Suprapubic skin (tissue), 4 donors: Measurements from ENCODE around the gene DCAF15.

Experiments used
- EP300 ChIP-seq: sonication (generic); formaldehyde crosslinking; IDR thresholded peaks from one replicate; pipeline ENCODE4 v1.6.1; 2017; ENCODE audit warnings: antibody characterized with exemption
- POLR2AphosphoS5 ChIP-seq, 3 donors: sonication (generic); formaldehyde crosslinking; IDR thresholded peaks; one replicate each; pipeline ENCODE4 v1.6.1; 2017; ENCODE audit warnings: antibody characterized with exemption in 3 of 3
- TF ChIP-seq, protein P1 (sequence below), 2 donors: fragments of 200-600 bp in 1 of 2; fragments of 450-650 bp in 1 of 2; sonication (generic) in 1 of 2; IDR thresholded peaks; one replicate each; pipeline ENCODE4 v1.5.1; 2016 to 2019; ENCODE audit warnings: antibody characterized with exemption in 2 of 2, mild to moderate bottlenecking in 1 of 2, moderate library complexity in 1 of 2

DNA sequence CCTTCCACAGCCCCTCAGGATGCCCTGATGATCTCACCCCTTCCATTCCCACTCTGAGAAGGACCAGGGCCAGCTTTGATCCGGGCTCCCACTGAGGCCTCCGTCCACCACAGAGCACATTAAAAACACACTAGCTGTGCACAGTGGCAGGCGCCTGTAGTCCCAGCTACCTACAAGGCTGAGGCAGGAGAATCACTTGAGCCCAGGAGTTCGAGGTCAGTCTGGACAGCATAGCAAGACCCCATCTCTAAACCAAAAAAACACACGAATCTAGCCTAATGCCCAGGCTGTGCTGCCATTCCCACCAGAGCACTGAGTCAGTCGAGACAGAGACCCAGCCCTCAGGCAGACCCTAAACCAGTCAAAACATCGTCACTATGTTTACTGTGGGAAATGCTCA is 39.7 kb downstream of the DCAF15 start:
- TF ChIP-seq EP300 = no peak
- TF ChIP-seq, protein P1, sequence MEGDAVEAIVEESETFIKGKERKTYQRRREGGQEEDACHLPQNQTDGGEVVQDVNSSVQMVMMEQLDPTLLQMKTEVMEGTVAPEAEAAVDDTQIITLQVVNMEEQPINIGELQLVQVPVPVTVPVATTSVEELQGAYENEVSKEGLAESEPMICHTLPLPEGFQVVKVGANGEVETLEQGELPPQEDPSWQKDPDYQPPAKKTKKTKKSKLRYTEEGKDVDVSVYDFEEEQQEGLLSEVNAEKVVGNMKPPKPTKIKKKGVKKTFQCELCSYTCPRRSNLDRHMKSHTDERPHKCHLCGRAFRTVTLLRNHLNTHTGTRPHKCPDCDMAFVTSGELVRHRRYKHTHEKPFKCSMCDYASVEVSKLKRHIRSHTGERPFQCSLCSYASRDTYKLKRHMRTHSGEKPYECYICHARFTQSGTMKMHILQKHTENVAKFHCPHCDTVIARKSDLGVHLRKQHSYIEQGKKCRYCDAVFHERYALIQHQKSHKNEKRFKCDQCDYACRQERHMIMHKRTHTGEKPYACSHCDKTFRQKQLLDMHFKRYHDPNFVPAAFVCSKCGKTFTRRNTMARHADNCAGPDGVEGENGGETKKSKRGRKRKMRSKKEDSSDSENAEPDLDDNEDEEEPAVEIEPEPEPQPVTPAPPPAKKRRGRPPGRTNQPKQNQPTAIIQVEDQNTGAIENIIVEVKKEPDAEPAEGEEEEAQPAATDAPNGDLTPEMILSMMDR (IDR thresholded peaks at IDR 0.05) = no peak
- TF ChIP-seq POLR2AphosphoS5 (IDR thresholded peaks at IDR 0.05) = no peak
